WTC11 (cell line): ENCODE data around the gene RBM26. TPM values are rescaled to one million over a fixed set of nuclear protein-coding genes. Genes with fewer than 3 reads are reported as not detected.
A peak's percentile ranks its signal among the peaks of the same experiment; 100 is the strongest.

Experiments used
- ATAC-seq: fragments of 200-7000 bp; cut with Tn5 transposase; 2 replicates; pipeline ENCODE4 v1.10.0; 2021; ENCODE audit warnings: mild to moderate bottlenecking, moderate library complexity
- CTCF ChIA-PET: fragments of 300-600 bp; sonication (Branson Sonifier 250); formaldehyde crosslinking; loops from one replicate; lab custom pipeline; 2021; ENCODE audit warnings: antibody characterized with exemption; lab: Charles Lee
- POLR2A ChIA-PET: fragments of 350-600 bp; sonication (Branson Sonifier 250); formaldehyde crosslinking; loops from one replicate; lab custom pipeline; 2021; ENCODE audit warnings: antibody characterized with exemption; lab: Charles Lee
- DNase-seq: peaks from one replicate; pipeline ENCODE4 v3.0.0; 2021; ENCODE audit warnings: low spot score
- H3K27ac Mint-ChIP-seq: 2 replicates; pipeline ENCODE4 v1.8.0; 2021; ENCODE audit warnings: mixed read lengths
- H3K27me3 Mint-ChIP-seq: 2 replicates; pipeline ENCODE4 v1.8.0; 2021; ENCODE audit warnings: low read depth, mild to moderate bottlenecking, moderate library complexity, mixed read lengths
- H3K36me3 Mint-ChIP-seq: 2 replicates; pipeline ENCODE4 v1.8.0; 2021; ENCODE audit warnings: mixed read lengths
- H3K4me1 Mint-ChIP-seq: 2 replicates; pipeline ENCODE4 v1.8.0; 2022; ENCODE audit warnings: mixed read lengths
- H3K4me3 Mint-ChIP-seq: 2 replicates; pipeline ENCODE4 v1.8.0; 2021; ENCODE audit warnings: mild to moderate bottlenecking, moderate library complexity, mixed read lengths
- H3K9me3 Mint-ChIP-seq: 2 replicates; pipeline ENCODE4 v1.8.0; 2021; ENCODE audit warnings: mixed read lengths
- ETV6 ChIP-seq: sonication (generic); formaldehyde crosslinking; IDR thresholded peaks from 2 replicates; pipeline ENCODE4 v1.8.1; 2022; ENCODE audit warnings: mild to moderate bottlenecking, missing genetic modification reagents
- FOXK1 ChIP-seq: sonication (generic); formaldehyde crosslinking; IDR thresholded peaks from 2 replicates; pipeline ENCODE4 v1.8.0; 2022; ENCODE audit warnings: mild to moderate bottlenecking, moderate library complexity, missing genetic modification reagents
- HMGA2 ChIP-seq: fragments of 250-450 bp; sonication (Bioruptor Pico); IDR thresholded peaks from 2 replicates; pipeline ENCODE4 v1.4.0; 2021; ENCODE audit warnings: mild to moderate bottlenecking, moderate library complexity
- MXD4 ChIP-seq: fragments of 250-450 bp; sonication (Bioruptor Pico); IDR thresholded peaks from 2 replicates; pipeline ENCODE4 v1.8.0; 2021; ENCODE audit warnings: mild to moderate bottlenecking, moderate library complexity, borderline replicate concordance
- NFE2L1 ChIP-seq: sonication (generic); formaldehyde crosslinking; IDR thresholded peaks from 2 replicates; pipeline ENCODE4 v1.8.1; 2023; ENCODE audit warnings: missing genetic modification reagents
- PRRX2 ChIP-seq: fragments of 250-450 bp; sonication (Bioruptor Pico); IDR thresholded peaks from 2 replicates; pipeline ENCODE4 v1.8.0; 2021; ENCODE audit warnings: mild to moderate bottlenecking
- ZNF121 ChIP-seq: sonication (generic); formaldehyde crosslinking; IDR thresholded peaks from 2 replicates; pipeline ENCODE4 v1.8.0; 2023; ENCODE audit warnings: missing genetic modification reagents
- ZNF219 ChIP-seq: sonication (generic); formaldehyde crosslinking; IDR thresholded peaks from 2 replicates; pipeline ENCODE4 v1.8.0; 2023; ENCODE audit warnings: missing genetic modification reagents, mild to moderate bottlenecking, borderline replicate concordance
- ZNF423 ChIP-seq: fragments of 250-450 bp; sonication (Bioruptor Pico); IDR thresholded peaks from 2 replicates; pipeline ENCODE4 v2.1.2; 2022; ENCODE audit warnings: mild to moderate bottlenecking, moderate library complexity
- ZNF671 ChIP-seq: fragments of 250-450 bp; sonication (Bioruptor Pico); IDR thresholded peaks from 2 replicates; pipeline ENCODE4 v1.8.0; 2021; ENCODE audit warnings: mild to moderate bottlenecking
- total RNA-seq: library from RNA; stranded (reverse); gene quantifications from 3 replicates; pipeline ENCODE4 v1.2.3, GENCODE V29; 2021
- TF ChIP-seq, protein P1 (sequence below): sonication (generic); formaldehyde crosslinking; IDR thresholded peaks from 2 replicates; pipeline ENCODE4 v1.8.0; 2022; ENCODE audit warnings: mild to moderate bottlenecking, missing genetic modification reagents
- TF ChIP-seq, protein P2 (sequence below): sonication (generic); formaldehyde crosslinking; IDR thresholded peaks from 2 replicates; pipeline ENCODE4 v1.8.1; 2023; ENCODE audit warnings: mild to moderate bottlenecking, missing genetic modification reagents, moderate library complexity
- TF ChIP-seq, protein P3 (sequence below): fragments of 250-450 bp; sonication (Bioruptor Pico); IDR thresholded peaks from 2 replicates; pipeline ENCODE4 v1.8.0; 2021; ENCODE audit warnings: mild to moderate bottlenecking
- TF ChIP-seq, protein P4 (sequence below): sonication (generic); formaldehyde crosslinking; IDR thresholded peaks from 2 replicates; pipeline ENCODE4 v1.8.1; 2023; ENCODE audit warnings: mild to moderate bottlenecking, missing genetic modification reagents, moderate library complexity
- TF ChIP-seq, protein P5 (sequence below): fragments of 250-450 bp; sonication (Bioruptor Pico); IDR thresholded peaks from 2 replicates; pipeline ENCODE4 v1.9.0; 2021; ENCODE audit warnings: mild to moderate bottlenecking
- TF ChIP-seq, protein P6 (sequence below): sonication (generic); formaldehyde crosslinking; conservative IDR thresholded peaks from 2 replicates; pipeline ENCODE4 v1.8.1; 2022; ENCODE audit warnings: mild to moderate bottlenecking, missing genetic modification reagents
- TF ChIP-seq, protein P7 (sequence below): fragments of 250-450 bp; sonication (Bioruptor Pico); IDR thresholded peaks from 2 replicates; pipeline ENCODE4 v1.9.0; 2021; ENCODE audit warnings: moderate library complexity, mild to moderate bottlenecking, inconsistent platforms, borderline replicate concordance
- TF ChIP-seq, protein P8 (sequence below): sonication (generic); formaldehyde crosslinking; IDR thresholded peaks from 2 replicates; pipeline ENCODE4 v1.8.0; 2022; ENCODE audit warnings: missing genetic modification reagents

RBM26 gene
- total RNA-seq, 1 experiment from 2014 or later: 64.1 TPM

DNA sequence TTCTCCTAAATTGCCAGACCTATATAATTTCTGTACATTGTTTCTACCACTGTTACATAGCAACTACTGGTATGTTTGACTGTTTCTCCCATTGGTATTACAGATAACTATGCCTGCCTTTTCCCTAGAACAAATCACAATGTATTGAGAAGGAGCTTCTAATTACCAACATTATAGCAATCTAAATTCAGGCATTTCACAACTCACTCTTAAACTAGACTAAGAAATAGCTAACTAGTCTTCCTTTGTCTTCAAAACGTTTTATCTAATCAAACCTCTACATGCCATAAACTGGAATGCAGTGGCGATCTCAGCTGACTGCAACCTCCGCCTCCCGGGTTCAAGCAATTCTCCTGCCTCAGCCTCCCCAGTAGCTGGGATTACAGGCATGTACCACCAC, 18.2 kb downstream of the RBM26 start:
- TF ChIP-seq, protein P1, sequence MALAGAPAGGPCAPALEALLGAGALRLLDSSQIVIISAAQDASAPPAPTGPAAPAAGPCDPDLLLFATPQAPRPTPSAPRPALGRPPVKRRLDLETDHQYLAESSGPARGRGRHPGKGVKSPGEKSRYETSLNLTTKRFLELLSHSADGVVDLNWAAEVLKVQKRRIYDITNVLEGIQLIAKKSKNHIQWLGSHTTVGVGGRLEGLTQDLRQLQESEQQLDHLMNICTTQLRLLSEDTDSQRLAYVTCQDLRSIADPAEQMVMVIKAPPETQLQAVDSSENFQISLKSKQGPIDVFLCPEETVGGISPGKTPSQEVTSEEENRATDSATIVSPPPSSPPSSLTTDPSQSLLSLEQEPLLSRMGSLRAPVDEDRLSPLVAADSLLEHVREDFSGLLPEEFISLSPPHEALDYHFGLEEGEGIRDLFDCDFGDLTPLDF: no peak
- TF ChIP-seq, protein P2, sequence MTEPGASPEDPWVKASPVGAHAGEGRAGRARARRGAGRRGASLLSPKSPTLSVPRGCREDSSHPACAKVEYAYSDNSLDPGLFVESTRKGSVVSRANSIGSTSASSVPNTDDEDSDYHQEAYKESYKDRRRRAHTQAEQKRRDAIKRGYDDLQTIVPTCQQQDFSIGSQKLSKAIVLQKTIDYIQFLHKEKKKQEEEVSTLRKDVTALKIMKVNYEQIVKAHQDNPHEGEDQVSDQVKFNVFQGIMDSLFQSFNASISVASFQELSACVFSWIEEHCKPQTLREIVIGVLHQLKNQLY (CRISPR knock-in tag): no peak
- POLR2A ChIA-PET: no interaction called here
- no peaks in the 10 kb centered on the region for H3K36me3 Mint-ChIP-seq
- DNase-seq: no peak
- peak overlapping the region; percentile 24 for H3K27ac Mint-ChIP-seq
- CTCF ChIA-PET: interaction anchor here (0.9 kb wide), 1 partner anchor 154 kb away, joined by 3 read pairs; no protein-coding TSS in a partner anchor
- H3K9me3 Mint-ChIP-seq: no peaks in the 10 kb centered on the region
- H3K4me3 Mint-ChIP-seq: no peak overlapping the region
- no peaks in the 10 kb centered on the region for H3K27me3 Mint-ChIP-seq
- ATAC-seq: no peak
- H3K4me1 Mint-ChIP-seq: peaks cover 51% of the 10 kb centered on the region

DNA sequence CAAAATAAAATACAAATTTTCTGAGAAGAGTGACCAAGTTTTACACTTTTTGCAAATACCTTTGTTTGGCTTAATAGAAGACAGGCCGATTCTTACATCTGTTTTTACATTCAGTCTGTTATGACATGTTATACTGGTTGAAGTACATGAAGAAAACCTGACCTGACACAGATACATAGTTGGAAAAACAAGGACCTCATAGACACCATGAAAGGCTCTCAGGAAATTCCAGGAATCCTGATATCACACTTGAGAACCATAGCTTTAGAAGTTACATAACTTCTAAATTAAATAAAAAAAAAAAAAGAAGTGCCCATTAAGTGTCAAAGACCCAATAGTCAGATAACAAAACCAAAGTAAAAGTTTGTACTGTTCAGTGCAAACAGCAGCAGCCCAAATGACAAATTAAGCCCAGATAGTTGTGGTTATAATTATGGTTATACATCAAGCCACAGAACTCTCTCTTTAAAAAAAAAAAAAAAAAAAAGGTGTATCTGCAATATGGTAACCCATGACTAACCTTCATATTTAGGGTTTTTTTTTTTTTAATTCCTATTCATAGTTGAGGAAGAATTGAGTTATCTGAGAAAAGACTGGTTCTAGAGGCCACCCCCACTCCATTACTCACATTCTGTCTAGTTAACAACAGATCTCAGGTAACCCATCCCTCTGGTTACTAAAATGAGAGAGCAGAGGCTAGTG, 19.8 kb downstream of the RBM26 start:
- CTCF ChIA-PET: interaction anchor here (0.5 kb wide), 1 partner anchor 38 kb away, joined by 3 read pairs; no protein-coding TSS in a partner anchor
- no peak for DNase-seq
- H3K4me3 Mint-ChIP-seq: no peak overlapping the region

DNA sequence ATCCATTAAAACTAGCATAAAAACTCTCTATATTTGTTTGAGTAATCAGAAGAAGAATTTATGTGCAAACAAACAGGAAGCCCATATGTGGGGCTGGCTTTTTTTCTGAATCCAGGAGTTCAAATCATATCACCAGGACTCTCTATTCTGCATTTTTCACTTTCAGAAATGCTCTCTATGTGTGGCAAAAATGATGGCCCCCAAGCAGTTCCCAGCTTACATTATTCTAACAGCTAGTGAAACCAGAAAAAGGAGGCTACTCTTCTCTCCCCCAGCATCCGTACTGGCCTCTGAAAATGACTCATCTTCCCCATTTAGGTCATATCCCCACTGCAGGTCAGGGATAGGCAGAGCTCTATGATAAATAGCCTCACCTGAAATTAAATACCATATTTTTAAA, 20.4 kb downstream of the RBM26 start:
- ChIA-PET CTCF (interaction anchor here (0.5 kb wide), 1 partner anchor 38 kb away, joined by 3 read pairs; no protein-coding TSS in a partner anchor), POLR2A (no interaction called here)
- ATAC-seq: no peak
- TF ChIP-seq, protein P3, sequence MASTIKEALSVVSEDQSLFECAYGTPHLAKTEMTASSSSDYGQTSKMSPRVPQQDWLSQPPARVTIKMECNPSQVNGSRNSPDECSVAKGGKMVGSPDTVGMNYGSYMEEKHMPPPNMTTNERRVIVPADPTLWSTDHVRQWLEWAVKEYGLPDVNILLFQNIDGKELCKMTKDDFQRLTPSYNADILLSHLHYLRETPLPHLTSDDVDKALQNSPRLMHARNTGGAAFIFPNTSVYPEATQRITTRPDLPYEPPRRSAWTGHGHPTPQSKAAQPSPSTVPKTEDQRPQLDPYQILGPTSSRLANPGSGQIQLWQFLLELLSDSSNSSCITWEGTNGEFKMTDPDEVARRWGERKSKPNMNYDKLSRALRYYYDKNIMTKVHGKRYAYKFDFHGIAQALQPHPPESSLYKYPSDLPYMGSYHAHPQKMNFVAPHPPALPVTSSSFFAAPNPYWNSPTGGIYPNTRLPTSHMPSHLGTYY (CRISPR knock-in tag): no peak
- TF ChIP-seq ZNF671 (no peak), ZNF219 (CRISPR knock-in tag) (no peak), NFE2L1 (no peak), ZNF423 (no peak), ZNF121 (CRISPR knock-in tag) (no peak), PRRX2 (CRISPR knock-in tag) (no peak)
- TF ChIP-seq, protein P4, sequence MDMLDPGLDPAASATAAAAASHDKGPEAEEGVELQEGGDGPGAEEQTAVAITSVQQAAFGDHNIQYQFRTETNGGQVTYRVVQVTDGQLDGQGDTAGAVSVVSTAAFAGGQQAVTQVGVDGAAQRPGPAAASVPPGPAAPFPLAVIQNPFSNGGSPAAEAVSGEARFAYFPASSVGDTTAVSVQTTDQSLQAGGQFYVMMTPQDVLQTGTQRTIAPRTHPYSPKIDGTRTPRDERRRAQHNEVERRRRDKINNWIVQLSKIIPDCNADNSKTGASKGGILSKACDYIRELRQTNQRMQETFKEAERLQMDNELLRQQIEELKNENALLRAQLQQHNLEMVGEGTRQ (CRISPR knock-in tag): no peak
- TF ChIP-seq, protein P5, sequence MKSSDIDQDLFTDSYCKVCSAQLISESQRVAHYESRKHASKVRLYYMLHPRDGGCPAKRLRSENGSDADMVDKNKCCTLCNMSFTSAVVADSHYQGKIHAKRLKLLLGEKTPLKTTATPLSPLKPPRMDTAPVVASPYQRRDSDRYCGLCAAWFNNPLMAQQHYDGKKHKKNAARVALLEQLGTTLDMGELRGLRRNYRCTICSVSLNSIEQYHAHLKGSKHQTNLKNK (CRISPR knock-in tag): no peak
- TF ChIP-seq, protein P1: no peak
- TF ChIP-seq, protein P6, sequence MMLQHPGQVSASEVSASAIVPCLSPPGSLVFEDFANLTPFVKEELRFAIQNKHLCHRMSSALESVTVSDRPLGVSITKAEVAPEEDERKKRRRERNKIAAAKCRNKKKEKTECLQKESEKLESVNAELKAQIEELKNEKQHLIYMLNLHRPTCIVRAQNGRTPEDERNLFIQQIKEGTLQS (CRISPR knock-in tag): no peak

More for the DNA sequence above, 19.8 kb downstream of the RBM26 start:
- no peak overlapping the region for H3K27ac Mint-ChIP-seq
- no peaks in the 10 kb centered on the region for H3K36me3 Mint-ChIP-seq
- H3K27me3 Mint-ChIP-seq: no peaks in the 10 kb centered on the region
- peaks cover 53% of the 10 kb centered on the region for H3K4me1 Mint-ChIP-seq
- ATAC-seq: no peak
- POLR2A ChIA-PET: no interaction called here
- TF ChIP-seq ETV6 (CRISPR knock-in tag) (no peak), FOXK1 (no peak), HMGA2 (no peak), MXD4 (CRISPR knock-in tag) (no peak)
- TF ChIP-seq, protein P7, sequence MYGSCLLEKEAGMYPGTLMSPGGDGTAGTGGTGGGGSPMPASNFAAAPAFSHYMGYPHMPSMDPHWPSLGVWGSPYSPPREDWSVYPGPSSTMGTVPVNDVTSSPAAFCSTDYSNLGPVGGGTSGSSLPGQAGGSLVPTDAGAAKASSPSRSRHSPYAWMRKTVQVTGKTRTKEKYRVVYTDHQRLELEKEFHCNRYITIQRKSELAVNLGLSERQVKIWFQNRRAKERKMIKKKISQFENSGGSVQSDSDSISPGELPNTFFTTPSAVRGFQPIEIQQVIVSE: no peak
- TF ChIP-seq, protein P8, sequence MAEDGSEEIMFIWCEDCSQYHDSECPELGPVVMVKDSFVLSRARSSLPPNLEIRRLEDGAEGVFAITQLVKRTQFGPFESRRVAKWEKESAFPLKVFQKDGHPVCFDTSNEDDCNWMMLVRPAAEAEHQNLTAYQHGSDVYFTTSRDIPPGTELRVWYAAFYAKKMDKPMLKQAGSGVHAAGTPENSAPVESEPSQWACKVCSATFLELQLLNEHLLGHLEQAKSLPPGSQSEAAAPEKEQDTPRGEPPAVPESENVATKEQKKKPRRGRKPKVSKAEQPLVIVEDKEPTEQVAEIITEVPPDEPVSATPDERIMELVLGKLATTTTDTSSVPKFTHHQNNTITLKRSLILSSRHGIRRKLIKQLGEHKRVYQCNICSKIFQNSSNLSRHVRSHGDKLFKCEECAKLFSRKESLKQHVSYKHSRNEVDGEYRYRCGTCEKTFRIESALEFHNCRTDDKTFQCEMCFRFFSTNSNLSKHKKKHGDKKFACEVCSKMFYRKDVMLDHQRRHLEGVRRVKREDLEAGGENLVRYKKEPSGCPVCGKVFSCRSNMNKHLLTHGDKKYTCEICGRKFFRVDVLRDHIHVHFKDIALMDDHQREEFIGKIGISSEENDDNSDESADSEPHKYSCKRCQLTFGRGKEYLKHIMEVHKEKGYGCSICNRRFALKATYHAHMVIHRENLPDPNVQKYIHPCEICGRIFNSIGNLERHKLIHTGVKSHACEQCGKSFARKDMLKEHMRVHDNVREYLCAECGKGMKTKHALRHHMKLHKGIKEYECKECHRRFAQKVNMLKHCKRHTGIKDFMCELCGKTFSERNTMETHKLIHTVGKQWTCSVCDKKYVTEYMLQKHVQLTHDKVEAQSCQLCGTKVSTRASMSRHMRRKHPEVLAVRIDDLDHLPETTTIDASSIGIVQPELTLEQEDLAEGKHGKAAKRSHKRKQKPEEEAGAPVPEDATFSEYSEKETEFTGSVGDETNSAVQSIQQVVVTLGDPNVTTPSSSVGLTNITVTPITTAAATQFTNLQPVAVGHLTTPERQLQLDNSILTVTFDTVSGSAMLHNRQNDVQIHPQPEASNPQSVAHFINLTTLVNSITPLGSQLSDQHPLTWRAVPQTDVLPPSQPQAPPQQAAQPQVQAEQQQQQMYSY: no peak
- TF ChIP-seq, all 79 proteins: peak for 0
- no peaks in the 10 kb centered on the region for H3K9me3 Mint-ChIP-seq

More for the DNA sequence above, 20.4 kb downstream of the RBM26 start:
- H3K36me3 Mint-ChIP-seq: no peaks in the 10 kb centered on the region
- H3K4me1 Mint-ChIP-seq: peaks cover 56% of the 10 kb centered on the region
- no peak overlapping the region for H3K4me3 Mint-ChIP-seq
- H3K9me3 Mint-ChIP-seq: no peaks in the 10 kb centered on the region
- no peak overlapping the region for H3K27ac Mint-ChIP-seq
- no peak for DNase-seq
- H3K27me3 Mint-ChIP-seq: no peaks in the 10 kb centered on the region
